Activated T-cell treated with anti-CD3 and anti-CD28 coated beads for 24 hours (primary cell): ENCODE results near the gene SSTR5.

ENCODE experiments used
- DNase-seq: peaks from one replicate; pipeline ENCODE4 v3.0.0-alpha.2; 2020; ENCODE audit warnings: low read depth

Gene SSTR5

DNA sequence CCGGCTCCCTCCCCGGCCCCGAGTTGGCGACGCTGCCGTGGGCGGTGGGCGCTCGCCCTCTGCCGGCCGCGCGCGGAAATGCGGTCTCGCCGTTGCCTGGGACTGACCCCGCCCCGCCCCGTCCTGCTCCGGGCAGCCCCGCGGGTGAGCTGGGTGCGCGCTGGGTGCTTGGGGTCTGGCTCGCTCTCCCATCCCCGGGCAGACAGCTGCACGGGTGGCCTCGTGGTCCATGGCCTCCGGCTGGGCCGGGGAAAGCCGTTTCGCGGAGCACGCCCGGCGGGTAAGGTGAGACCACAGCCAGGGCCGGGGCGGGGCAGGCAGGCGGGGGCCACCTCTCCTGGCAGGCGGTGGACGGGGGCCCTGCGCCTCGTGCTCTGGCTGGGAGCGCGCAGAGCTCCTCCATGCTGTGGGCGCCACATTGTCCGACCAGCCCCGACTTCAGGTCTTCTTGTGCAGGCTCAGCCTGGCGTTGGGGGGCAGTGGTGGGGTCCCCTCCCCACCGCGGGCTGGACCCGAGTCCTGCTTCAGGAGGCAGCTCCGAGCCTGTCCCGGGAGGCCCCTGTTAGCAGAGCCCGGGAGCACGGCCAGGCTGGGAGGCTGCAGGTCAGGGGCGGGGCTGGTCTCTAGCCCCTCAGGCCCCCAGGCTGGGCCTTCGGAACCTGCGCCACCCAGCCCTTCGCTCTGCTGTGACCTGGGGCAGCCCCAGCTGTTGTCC, 30.5 kb downstream of the SSTR5 start:
- peak; percentile 54 for DNase-seq

DNA sequence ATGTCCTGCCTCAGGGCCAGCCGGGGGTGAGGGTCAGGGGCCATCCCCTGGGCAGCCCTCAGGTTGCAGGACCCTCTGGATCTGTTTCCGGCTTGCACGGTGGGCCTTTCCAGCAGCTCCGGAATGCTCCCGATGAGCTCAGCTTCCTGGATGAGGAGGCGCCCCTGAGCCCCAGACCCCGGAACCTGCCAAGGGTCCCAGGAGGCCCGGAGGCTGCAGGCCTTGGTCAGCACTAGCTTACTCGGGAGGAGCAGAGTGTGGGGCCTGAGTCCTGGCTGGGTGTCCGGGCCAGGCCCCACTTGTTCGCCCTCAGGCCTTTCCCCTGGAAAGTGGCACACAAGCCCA, 31.1 kb downstream of the SSTR5 start:
- DNase-seq, result no peak

DNA sequence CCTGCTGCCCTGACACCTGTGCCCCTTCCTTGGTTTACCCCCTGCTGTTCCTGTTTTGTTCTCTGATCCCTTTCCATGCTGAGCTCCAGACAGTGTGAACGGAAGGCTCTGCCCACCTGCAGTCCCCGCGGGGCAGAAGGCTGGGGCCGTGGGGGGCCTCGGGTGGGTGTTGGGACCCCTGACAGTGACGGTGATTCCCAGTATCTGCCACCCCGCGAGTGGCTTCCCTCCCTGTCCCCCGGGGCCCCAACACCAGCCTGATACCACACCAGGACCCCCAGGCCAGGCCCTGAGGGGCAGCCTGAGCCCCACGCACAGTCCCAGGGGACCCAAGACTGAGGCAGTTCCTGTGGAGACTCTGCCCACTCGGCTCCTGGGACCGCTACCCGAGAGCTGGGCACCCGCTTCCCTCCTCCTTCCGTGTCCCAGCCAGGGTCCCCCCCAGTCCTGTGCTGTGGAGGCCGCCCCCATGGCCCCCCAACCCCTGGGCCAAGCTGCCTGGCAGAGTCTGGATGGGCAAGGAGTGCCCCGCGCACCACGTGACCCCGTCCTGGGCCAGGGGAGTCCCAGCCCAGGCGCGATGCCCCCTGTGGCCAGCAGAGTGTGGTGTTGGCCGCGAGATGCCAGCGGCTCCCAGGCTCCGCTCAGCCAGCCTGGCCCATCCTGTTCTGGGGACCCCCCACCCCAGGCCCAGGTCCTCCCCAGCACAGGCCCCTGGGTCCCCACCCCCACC, 33.5 kb downstream of the SSTR5 start:
- peak; percentile 26 for DNase-seq

DNA sequence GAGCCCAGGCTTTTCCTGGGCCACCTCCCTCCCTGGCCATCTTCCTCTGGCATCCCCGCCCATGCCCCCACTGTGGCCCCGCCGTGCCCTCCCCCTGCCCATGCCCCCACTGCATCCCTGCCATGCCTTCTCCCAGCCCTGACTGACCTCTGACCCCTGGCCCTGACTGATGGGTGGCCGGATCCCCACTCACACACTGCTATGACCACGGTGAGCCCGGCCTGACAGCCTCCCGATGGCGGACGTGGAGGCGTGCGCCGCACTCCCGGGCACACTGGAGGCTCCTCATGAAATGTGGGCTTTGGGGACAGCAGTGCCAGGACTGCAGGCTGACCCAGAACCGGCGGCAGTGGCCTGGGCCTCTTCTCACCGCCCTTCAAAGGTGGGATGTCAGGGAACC, 34.1 kb downstream of the SSTR5 start:
- no peak for DNase-seq

DNA sequence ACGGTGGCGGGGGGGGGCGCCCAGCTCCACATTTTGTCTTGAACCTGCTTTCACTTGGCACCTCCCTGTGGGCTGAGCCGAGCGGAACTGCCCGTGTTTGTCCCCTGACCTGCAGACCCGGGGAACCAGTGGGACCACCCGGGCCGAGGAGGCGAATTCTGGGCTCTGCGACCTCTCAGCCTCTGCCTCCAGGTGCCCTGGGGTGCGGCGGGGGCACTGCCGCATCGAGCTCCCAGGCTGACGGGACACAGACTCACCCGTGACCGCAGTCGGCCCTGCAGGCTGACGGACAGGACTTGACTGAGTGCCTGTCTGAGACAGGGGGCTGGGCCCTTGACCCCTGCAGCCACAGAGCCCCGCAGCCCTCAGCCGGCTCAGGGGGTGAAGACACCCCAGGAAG, 34.6 kb downstream of the SSTR5 start:
- DNase-seq, result no peak

DNA sequence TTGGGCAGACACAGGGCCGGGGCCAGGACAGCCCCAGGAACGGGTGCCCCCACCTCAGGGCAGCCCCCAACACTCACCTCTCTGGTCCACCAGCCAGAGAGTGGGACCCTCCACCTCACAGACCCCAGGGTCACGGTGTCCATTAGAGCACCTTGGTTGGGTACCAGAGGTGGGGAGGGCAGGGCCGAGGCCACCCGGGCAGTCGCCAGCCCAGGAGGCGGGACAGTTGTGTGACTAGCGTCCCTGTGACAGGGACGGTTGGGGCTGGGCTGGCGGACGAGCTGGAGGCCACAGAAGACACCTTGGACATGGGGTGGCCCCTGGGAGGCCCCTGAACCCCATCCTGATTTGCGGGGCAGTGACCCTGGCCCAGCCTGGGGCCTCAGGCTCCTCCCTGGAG, 35.2 kb downstream of the SSTR5 start:
- no peak for DNase-seq

DNA sequence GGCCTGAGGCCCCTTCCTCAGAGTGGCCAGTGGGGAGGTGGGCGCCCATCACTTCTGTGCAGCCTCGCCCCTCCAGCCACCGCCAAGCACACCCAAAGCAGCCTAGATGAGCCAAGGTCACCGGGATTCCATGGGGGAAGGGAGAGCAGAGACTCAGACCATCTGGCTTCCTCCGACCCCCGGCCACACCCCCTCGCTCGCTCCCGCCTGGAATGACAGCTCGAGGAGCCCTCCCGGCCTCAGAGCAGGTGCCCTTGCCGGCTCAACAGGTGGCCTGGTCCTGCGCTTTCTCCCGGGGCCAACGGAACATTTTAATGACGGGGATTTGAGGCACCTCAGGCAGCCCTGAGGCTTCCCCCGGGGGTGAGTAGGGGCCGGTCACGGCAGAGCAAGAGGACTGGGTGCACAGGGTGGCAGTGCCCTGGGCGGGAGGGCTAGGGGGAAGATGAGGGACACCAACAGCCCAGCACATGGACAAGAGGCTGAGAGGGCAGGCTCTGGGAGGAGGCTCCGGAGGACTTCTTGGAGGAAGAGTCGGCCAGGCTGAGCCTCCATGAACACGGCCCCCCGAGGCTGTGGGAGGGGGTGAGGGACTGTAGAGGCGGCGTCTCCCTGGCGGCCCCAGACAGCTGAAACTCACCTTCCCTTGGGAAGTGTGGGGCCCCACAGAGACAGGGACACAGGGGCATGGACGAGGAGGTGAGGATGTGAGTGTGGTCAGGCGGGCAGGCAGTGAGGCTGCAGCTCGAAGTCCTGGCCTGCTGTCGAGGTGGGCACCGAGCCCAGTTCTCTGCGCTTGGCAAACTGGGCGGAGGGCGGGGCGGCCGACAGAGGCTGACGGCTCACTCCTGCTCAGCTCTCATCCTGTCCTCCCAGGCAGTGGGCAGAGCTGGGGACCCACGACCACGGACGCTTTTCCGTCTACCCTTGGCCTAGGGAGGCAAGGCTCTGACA, 36.0 kb downstream of the SSTR5 start:
- no peak for DNase-seq

DNA sequence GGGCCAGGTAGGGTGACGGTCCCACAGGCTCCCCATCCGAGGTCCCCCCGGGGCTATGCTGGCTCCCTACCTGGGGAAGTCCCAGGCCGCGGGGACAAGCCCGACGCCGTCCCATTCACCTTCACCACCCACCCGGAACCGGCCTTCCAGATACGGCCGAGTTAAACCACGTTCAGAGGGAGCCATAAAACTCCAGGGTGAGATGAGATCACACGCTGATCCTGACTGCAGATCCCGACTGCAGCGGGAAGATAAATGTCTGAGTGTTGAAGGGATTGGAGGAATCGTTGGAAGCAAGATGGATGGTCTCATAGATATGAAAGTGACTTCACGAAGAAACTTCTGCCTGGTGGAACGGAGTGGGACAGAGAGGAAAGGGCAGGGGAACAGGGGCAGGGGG, 37.1 kb downstream of the SSTR5 start:
- no peak for DNase-seq

DNA sequence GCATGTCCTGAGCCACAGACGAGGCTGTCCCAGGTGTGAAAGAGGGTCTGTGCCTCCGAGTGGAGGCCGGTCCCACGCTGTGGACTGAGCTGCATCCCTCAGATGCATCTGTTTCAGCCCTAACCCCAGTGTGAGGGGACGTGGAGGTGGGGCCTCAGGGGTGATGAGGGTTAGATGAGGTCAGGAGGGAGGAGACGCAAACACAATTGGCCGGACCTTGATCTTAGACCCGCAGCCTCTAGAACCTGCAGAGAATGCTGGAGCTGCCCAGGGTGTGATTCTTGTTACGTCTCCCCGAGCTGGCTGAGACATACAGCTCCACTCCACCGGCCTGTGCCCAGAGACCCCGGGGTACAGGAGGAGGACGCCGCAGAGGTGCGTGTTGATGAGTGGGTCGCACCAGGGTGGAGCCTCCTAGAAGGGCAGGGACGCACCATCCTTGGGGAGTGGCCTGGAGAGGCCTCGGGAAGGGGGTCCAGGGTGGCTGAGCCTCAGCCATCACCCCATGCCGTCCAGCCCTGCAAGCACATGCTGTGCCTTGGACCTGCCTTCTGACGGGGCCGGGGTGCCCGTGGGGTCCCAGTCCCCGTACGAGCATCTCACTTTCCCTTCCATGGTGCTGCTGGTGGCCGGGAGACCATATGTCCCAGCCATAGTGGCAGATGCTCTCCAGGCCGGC, 40.1 kb downstream of the SSTR5 start:
- no peak for DNase-seq

DNA sequence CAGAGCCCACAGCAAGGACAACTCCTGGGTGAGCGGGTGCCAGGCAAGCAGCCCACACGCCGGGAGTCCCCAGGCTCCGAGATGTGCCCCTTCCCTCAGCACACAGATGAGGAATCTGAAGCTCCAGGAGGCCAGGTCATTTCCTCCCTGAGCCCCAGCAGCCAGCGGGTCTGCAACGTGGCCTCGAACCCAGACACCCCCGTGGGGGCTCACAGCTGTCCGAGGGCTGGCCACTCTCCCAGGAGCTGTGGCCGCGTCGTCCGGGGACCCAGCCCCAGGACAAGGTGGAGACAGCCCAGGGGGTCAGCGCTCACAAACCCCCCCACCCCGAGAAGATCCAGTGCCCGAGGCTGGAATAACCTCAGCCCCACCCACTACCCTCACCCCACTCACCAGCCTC, 40.9 kb downstream of the SSTR5 start:
- no peak for DNase-seq

DNA sequence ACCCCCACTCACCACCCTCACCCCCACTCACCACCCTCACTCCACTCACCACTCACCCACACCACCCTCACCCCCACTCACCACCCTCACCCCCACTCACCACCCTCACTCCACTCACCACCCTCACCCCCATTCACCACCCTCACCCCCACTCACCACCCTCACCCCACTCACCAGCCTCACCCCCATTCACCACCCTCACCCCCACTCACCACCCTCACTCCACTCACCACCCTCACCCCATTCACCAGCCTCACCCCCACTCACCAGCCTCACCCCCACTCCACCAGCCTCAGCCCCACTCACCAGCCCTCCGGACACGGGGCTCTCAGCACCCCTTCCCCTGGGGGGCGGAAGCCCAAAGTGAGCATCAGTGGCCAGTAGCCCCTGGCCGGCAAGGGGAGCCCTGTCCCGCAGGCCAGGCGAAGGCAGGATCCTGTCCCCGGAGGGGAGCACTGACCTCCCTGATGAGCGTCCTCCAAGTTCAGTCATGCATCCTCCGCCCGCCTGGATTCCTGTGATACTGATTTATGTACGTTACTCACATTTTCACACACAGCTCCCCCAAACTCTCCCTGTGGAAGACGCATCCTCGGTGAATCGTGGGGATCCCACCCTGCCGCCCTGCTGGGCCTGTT, 41.5 kb downstream of the SSTR5 start:
- no peak for DNase-seq

DNA sequence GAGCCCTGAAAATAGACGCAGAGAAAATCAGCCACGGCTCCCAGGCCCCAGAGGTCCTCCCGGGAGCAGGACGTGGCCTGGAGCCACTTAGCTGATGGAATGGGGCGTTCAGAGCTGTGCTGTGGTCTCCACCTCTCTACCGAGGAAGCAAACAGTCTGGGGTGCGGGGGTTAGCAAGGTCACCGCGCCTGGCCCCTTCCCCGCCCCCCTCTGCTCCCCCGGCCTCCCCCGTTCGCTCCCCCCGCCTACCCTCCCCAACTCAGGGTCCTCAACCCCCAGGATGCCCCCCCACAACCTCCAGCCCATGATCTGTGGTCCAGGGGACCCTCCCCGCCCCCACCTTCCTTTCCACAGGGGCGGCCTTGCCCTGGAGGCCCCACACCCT, 44.1 kb downstream of the SSTR5 start:
- no peak for DNase-seq

DNA sequence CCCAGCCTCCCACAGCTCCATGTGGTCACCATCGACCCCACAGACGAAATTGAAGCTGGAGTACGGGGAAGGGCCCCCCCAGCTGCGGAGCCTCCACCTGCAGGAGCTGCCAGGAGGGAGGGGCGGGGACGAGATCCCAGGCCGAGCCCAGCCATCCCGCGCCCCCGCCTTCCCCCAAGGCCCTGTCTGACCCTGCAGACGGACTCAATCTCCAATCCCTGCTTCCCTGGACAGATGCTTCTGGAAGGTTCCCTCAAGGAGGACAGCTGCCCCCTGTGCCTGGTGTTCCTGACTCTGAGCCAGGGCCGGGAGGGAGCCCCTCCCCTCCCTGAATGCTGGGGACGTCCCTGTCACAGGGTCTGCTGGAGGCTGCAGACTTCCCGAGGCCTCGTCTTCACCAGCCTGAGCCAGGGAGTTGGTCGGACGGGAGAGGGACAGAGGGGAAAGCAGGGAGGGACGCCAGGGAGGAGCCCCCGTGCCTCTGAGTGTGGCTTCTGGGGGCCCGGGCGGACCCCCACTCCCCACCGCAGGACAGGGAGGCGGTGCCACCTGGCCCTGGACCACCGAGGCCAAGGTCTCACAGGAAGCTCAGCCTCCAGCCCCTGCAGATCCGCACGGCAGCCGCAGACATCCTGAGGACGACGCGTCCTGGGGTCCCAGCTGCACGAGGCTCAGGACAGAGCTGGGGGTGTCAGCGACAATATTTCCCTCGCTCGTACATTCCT, 44.8 kb downstream of the SSTR5 start:
- no peak for DNase-seq

DNA sequence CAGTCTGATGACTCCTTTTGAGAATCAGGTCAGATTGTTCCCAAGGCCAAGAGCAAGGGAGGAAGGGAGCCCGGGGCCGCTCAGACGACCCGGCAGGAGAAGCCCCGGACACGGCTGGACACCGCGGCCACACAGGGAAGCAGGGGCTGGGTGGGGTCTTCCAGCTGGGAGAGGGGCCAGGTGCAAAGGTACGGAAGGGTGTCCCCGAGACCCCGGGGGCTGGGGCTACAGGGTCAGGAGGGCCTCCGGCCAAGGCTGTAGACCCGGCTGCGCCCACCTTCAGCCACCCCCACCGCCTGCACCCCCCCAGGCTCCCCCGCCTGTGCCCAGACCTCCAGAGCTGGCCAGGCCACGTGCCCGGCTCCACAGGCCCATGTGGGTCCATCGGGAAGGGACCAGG, 45.4 kb downstream of the SSTR5 start:
- DNase-seq, result no peak

DNA sequence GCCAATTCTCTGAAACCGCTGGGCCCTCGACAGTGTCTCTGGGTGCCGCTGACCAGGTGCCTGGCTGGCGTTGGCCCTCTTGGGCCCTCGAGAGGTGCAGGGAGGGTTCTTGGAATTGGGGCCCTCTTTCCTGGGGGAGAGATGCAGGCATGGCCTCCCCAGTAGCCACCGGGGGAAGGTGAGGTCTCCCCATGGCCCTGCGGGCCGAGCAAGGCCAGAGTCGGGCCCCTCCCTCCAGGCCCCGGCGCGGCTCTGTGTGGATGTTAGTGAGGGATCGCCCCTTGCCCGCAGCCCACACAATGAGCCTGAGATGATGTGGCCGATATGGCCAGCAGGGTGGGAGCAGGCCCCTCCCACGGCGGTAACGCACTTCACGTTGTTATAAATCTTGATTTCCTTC, 46.6 kb downstream of the SSTR5 start:
- no peak for DNase-seq

DNA sequence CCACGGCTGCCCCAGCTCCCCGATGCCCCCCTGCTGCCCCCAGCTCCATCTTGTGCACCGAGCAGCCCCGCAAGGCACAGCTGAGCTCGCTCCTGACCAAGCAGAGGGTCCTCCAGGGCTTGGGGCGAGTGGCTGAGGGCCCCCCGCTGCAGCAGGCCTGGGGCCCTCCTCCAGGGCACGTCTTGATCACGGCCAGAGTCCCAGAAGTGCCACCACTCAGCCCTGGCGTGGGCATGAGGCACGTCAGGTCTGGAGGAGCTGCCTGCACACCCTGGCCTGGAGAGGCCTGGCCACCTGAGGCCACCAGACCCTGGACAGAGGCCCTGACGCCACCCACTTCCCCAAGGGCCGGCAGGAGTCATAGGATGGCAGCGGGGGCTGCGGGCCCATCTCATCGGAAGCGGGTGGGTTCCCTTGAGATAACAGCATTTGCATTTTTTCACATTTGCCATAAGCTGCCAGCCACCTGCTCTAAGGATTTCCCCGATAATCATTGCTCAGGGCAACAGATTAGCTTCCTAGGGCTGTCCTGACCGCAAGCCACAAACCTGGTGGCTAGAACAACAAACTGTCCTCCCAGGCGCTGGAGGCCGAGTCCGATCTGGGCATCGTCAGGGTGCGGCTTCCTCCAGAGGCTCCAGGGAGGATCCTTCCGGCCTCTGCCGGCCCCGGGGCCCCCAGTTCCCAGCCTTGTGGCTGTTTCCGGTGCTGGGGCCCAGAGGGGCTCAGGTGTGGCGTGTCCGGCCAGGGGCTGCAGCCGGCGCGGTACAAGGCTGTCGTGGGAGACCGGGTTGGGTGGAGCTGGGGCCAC, 47.4 kb downstream of the SSTR5 start:
- DNase-seq, result no peak

DNA sequence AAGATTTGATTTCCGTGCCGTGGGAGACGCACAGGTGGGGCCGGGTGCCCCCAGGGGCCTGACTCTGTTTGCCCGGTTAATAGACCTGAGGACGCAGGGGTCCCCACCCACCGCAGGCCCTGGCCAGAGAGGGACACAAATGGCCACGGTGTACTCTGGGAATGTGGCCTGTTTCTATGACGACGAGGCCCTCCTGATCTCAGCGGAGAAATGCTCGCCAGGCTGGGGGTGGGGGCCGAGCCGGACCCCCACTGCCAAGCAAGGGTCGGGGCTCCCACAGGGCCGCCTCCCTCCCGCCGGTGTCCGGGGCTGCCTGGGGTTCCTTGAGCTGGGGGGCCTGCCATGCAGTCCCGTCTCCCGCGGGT, 48.0 kb downstream of the SSTR5 start:
- no peak for DNase-seq

DNA sequence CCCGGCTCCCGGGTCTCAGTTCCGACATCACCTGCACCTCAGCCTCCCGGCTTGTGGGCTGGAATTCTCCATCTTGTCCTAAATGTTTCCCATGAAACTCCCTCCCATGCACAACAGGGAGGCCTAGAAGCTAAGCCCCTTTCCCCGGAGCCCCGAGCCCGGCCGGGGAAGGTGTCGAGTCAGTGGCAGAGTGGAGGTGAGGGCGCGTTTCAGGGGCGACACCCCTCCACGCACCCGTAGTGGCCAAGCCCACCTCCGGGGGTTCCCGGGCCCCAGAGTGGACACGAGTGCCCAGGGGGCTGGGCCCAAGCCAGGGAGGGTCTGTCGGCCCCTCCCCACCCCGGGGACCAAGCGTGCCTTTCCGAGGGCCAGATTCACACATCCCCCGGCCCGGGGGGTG, 48.5 kb downstream of the SSTR5 start:
- no peak for DNase-seq

DNA sequence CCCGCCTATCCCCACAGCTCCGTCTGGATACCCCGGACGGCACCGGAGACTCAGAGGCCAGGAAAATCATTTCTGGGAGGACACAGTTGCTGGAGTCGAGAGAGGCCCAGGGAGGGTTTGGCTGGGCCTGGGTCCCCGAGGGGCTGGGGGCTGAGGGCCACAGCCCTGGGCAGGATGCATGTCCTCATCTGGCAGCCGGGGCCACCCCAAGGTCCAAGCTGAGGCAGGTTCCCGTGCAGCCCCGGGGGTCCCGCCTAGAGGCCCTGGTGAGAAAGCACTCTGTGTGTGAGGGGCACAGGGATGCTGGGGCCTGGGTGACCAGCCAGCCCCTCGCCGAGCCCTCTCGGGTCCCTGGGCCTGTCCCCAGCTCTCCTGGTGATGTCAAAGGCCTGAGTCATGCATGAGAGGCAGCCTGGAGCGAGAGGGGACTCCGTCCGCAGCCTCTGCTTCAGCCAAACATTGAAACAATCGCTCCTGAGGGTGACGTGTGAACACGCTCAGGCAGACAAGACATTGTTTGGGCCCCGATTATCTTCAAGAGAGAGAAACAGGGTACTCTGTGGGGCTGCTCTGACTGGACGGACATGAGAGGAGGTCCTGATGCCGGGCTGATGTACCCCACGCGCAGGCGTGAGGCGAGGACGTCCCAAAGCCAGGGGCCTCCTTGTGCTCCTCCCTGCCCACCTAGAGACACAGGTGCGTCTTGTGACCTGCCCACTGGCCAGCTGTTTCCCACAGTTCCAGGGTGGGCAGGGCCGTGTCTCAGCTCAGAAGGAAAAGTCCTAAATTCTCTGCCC, 49.3 kb downstream of the SSTR5 start:
- no peak for DNase-seq

DNA sequence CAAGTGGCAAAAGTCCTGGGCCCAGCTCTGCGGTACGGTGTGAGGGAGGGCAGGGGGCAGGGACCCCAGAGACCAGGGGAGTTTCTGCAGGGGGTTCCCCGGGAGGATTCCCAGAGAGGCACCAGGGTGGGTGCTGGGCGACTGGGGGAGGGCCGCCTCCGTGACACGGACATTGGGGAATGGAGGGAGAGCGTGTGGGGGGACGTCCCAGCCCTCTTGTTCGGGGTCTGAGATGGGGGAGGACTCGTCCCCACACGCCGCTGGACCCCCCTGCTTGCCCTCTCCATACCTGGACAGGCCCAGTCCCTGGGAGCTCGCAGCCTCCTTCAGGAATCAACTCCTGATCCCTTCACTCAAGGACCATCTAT, 49.8 kb downstream of the SSTR5 start:
- no peak for DNase-seq
